SU-DHL-6 (cell line): ENCODE results near the gene OOSP4A.

Source experiments
- H2AFZ ChIP-seq: fragments of 200-600 bp; sonication (generic); 2 replicates; pipeline ENCODE4 v1.6.1; 2014; ENCODE audit warnings: low read depth, mild to moderate bottlenecking, moderate library complexity, mixed read lengths, antibody characterized with exemption, low read length; ENCODE audit not compliant: severe bottlenecking
- H3F3A ChIP-seq: fragments of 200-600 bp; shearing (Covaris generic); 2 replicates; pipeline ENCODE4 v1.6.0; 2016; ENCODE audit warnings: antibody characterized with exemption, mild to moderate bottlenecking; ENCODE audit not compliant: insufficient read depth
- H3K27ac ChIP-seq: fragments of 200-600 bp; sonication (generic); 2 replicates; pipeline ENCODE4 v1.5.1; 2016; ENCODE audit warnings: low read depth, mild to moderate bottlenecking, low read length, moderate library complexity, mixed read lengths
- H3K27me3 ChIP-seq: fragments of 200-600 bp; sonication (generic), shearing (Covaris generic); 2 replicates; pipeline ENCODE4 v1.6.0; 2014; ENCODE audit warnings: mild to moderate bottlenecking, low read length
- H3K36me3 ChIP-seq: fragments of 200-600 bp; sonication (generic); 2 replicates; pipeline ENCODE4 v1.6.1; 2014; ENCODE audit warnings: mild to moderate bottlenecking, low read length, mixed read lengths
- H3K4me2 ChIP-seq: fragments of 300-600, 200-600 bp; shearing (Covaris generic), sonication (generic); 2 replicates; pipeline ENCODE4 v1.6.0; 2014; ENCODE audit warnings: low read length, low read depth, mild to moderate bottlenecking; ENCODE audit not compliant: poor library complexity, severe bottlenecking
- H3K4me3 ChIP-seq: fragments of 200-600 bp; sonication (generic); 2 replicates; pipeline ENCODE4 v1.5.1; 2014; ENCODE audit warnings: antibody characterized with exemption, low read length, mild to moderate bottlenecking, mixed read lengths; ENCODE audit not compliant: insufficient read depth, poor library complexity, severe bottlenecking
- H3K79me2 ChIP-seq: fragments of 200-600 bp; sonication (generic); 2 replicates; pipeline ENCODE4 v1.6.1; 2014; ENCODE audit warnings: mild to moderate bottlenecking, low read length, moderate library complexity; ENCODE audit not compliant: insufficient read depth
- H3K9ac ChIP-seq: fragments of 200-600 bp; sonication (generic); 2 replicates; pipeline ENCODE4 v1.7.0; 2014; ENCODE audit warnings: mild to moderate bottlenecking, low read length
- H3K9me2 ChIP-seq: fragments of 200-600 bp; sonication (generic); replicated peaks from 2 replicates; pipeline ENCODE4 v1.6.1; 2014; ENCODE audit warnings: low read length; ENCODE audit not compliant: insufficient read depth
- H3K9me3 ChIP-seq: fragments of 200-600 bp; sonication (generic); 2 replicates; pipeline ENCODE4 v1.6.1; 2014; ENCODE audit warnings: low read length, mixed read lengths; ENCODE audit not compliant: insufficient read depth
- H4K20me1 ChIP-seq: fragments of 200-600 bp; sonication (generic); 2 replicates; pipeline ENCODE4 v1.6.1; 2014; ENCODE audit warnings: low read depth, mild to moderate bottlenecking, antibody characterized with exemption, low read length, moderate library complexity, mixed read lengths
- EZH2phosphoT487 ChIP-seq: fragments of 200-600 bp; sonication (generic), shearing (Covaris generic); conservative IDR thresholded peaks from 2 replicates; pipeline ENCODE4 v1.6.1; 2018; ENCODE audit warnings: mild to moderate bottlenecking, antibody characterized with exemption, low read length, moderate library complexity, mixed read lengths
- TF ChIP-seq, protein P1 (sequence below): fragments of 200-600 bp; sonication (generic); IDR thresholded peaks from one replicate; pipeline ENCODE4 v1.5.1; 2017; ENCODE audit warnings: antibody characterized with exemption, mild to moderate bottlenecking, low read length, moderate library complexity; ENCODE audit not compliant: insufficient read depth, poor library complexity, severe bottlenecking

The OOSP4A gene

DNA sequence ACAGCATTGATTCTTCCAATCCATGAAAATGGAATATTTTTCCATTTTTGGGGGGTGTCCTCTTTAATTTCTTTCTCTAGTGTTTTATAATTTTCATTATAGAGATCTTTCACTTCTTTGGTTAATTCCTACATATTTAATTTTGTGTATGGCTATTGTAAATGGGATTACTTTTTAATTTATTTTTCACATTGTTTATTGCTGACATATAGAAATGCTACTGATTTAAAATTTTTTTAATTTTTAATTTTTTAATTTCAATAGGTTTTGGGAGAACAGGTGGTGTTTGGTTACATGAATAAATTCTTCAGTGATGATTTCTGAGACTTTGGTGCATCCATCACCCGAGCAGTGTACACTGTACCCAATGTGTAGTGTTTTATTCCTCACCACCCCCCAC lies 26.6 kb downstream of the OOSP4A start:
- no peaks in the 10 kb centered on the region for H4K20me1 ChIP-seq

DNA sequence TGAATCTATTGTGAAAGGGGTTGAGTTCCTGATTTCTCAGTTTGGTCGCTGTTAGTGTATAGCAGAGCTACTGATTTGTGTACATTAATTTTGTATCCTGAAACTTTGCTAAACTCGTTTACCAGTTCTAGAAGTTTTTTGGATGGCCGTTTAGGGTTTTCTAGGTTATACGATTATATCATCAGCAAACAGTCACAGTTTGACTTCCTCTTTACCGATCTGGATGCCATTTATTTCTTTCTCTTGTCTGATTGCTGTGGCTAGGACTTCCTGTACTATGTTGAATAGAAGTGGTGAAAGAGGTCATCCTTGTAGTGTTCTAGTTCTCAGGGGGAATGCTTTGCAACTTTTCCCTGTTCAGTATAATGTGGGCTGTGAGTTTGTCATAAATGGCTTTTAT lies 28.6 kb downstream of the OOSP4A start:
- Histone ChIP-seq H3K9ac (no peak overlapping the region), H3K79me2 (no peaks in the 10 kb centered on the region), H3K4me2 (no peak overlapping the region), H3K36me3 (no peaks in the 10 kb centered on the region), H3K27me3 (no peaks in the 10 kb centered on the region), H3F3A (no peaks in the 10 kb centered on the region), H3K9me3 (no peaks in the 10 kb centered on the region), H3K27ac (no peak overlapping the region), H4K20me1 (no peaks in the 10 kb centered on the region), H2AFZ (no peak overlapping the region), H3K4me3 (no peak overlapping the region), H3K9me2 (no peaks in the 10 kb centered on the region)
- TF ChIP-seq, protein P1, sequence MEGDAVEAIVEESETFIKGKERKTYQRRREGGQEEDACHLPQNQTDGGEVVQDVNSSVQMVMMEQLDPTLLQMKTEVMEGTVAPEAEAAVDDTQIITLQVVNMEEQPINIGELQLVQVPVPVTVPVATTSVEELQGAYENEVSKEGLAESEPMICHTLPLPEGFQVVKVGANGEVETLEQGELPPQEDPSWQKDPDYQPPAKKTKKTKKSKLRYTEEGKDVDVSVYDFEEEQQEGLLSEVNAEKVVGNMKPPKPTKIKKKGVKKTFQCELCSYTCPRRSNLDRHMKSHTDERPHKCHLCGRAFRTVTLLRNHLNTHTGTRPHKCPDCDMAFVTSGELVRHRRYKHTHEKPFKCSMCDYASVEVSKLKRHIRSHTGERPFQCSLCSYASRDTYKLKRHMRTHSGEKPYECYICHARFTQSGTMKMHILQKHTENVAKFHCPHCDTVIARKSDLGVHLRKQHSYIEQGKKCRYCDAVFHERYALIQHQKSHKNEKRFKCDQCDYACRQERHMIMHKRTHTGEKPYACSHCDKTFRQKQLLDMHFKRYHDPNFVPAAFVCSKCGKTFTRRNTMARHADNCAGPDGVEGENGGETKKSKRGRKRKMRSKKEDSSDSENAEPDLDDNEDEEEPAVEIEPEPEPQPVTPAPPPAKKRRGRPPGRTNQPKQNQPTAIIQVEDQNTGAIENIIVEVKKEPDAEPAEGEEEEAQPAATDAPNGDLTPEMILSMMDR: no peak
- no peak for TF ChIP-seq EZH2phosphoT487

More for the DNA sequence above, 26.6 kb downstream of the OOSP4A start:
- Histone ChIP-seq H3K36me3 (no peaks in the 10 kb centered on the region), H3K4me3 (no peak overlapping the region), H3K9ac (no peak overlapping the region), H3F3A (no peaks in the 10 kb centered on the region), H3K9me3 (no peaks in the 10 kb centered on the region), H3K27ac (no peak overlapping the region), H3K9me2 (no peaks in the 10 kb centered on the region), H3K4me2 (no peak overlapping the region), H2AFZ (no peak overlapping the region), H3K79me2 (no peaks in the 10 kb centered on the region), H3K27me3 (no peaks in the 10 kb centered on the region)
- no peak for TF ChIP-seq EZH2phosphoT487
- TF ChIP-seq, protein P1: no peak

DNA sequence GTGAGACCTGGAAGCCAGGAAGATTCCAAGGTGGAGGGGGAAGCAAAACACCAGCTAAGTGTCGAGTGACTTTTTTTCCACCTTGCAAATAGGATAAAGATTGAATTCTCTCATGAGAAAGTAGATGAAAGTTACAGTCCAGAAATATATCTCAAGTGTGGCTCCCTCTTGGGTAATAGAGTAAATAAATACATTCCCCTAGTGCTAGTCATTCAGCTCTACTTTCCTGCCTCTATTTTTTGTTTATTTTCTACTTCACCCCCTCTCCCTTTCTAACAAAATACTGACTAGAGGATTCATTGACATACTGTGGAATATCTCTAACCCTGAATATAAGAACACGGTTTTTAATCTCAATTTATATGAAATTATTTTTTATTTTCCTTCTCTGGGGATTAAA lies 34.0 kb downstream of the OOSP4A start:
- no peak overlapping the region for H3K4me3 ChIP-seq
- no peaks in the 10 kb centered on the region for H3K9me2 ChIP-seq
- H3K36me3 ChIP-seq: no peaks in the 10 kb centered on the region
- H3K4me2 ChIP-seq: no peak overlapping the region
- no peaks in the 10 kb centered on the region for H3K9me3 ChIP-seq
- H3F3A ChIP-seq: no peaks in the 10 kb centered on the region
- H4K20me1 ChIP-seq: no peaks in the 10 kb centered on the region
- no peak overlapping the region for H2AFZ ChIP-seq
- TF ChIP-seq, protein P1: no peak
- TF ChIP-seq EZH2phosphoT487: no peak
- H3K27me3 ChIP-seq: no peaks in the 10 kb centered on the region
- no peaks in the 10 kb centered on the region for H3K79me2 ChIP-seq
- no peak overlapping the region for H3K27ac ChIP-seq
- no peak overlapping the region for H3K9ac ChIP-seq

DNA sequence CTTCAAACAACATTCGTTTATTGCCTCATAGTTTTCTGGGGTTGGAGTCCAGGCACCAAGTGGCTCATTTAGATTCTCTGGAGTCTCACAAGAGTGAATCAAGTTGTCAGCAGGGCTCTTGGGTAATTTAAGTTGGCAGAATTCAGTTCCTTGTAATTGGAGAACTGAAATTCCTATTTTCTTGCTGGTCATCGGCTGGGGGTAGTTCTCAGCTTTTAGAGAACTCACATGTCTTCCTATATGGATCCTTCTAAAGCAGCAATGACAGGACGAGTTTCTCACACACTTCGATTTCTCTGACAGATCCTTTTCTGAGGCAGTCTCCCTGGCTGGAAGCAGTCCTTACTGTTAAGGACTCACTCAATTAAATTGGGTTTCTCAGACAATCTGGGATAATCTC lies 35.9 kb downstream of the OOSP4A start:
- no peaks in the 10 kb centered on the region for H3K36me3 ChIP-seq
- no peaks in the 10 kb centered on the region for H3K79me2 ChIP-seq
- no peak overlapping the region for H3K27ac ChIP-seq
- H2AFZ ChIP-seq: no peak overlapping the region
- TF ChIP-seq EZH2phosphoT487: no peak
- no peaks in the 10 kb centered on the region for H3K9me2 ChIP-seq
- no peaks in the 10 kb centered on the region for H3F3A ChIP-seq
- H3K9ac ChIP-seq: no peak overlapping the region
- no peak overlapping the region for H3K4me3 ChIP-seq
- H3K9me3 ChIP-seq: no peaks in the 10 kb centered on the region
- H3K27me3 ChIP-seq: no peaks in the 10 kb centered on the region
- no peaks in the 10 kb centered on the region for H4K20me1 ChIP-seq
- no peak overlapping the region for H3K4me2 ChIP-seq
